NB4 (cell line): ENCODE measurements around the gene MTMR2.

ENCODE experiments used
- DNase-seq: peaks from one replicate; pipeline ENCODE4 v3.0.0; 2010; ENCODE audit warnings: low read depth
- H3K4me3 ChIP-seq: one replicate; pipeline ENCODE4 v1.5.1; 2011; ENCODE audit warnings: mild to moderate bottlenecking, low read depth, low read length, moderate library complexity
- MAX ChIP-seq: IDR thresholded peaks from 2 replicates; pipeline ENCODE4 v1.6.1; 2011; ENCODE audit warnings: low read depth, low read length
- MYC ChIP-seq: IDR thresholded peaks from 2 replicates; pipeline ENCODE4 v1.6.1; 2011; ENCODE audit warnings: low read depth, low read length
- POLR2A ChIP-seq: IDR thresholded peaks from 2 replicates; pipeline ENCODE4 v1.6.1; 2011; ENCODE audit warnings: mild to moderate bottlenecking; ENCODE audit not compliant: insufficient read length; ENCODE audit errors: extremely low read depth
- TF ChIP-seq, protein P1 (sequence below): IDR thresholded peaks from one replicate; pipeline ENCODE4 v1.5.1; 2012; ENCODE audit warnings: low read depth, low read length

MTMR2 gene

GRCh38 chr11:95904009-95904650, 19.8 kb downstream of the MTMR2 start:
- H3K4me3 ChIP-seq, result no peak overlapping the region
- no peak for DNase-seq
- no peak for TF ChIP-seq MYC
- no peak for TF ChIP-seq MAX
- TF ChIP-seq, protein P1, sequence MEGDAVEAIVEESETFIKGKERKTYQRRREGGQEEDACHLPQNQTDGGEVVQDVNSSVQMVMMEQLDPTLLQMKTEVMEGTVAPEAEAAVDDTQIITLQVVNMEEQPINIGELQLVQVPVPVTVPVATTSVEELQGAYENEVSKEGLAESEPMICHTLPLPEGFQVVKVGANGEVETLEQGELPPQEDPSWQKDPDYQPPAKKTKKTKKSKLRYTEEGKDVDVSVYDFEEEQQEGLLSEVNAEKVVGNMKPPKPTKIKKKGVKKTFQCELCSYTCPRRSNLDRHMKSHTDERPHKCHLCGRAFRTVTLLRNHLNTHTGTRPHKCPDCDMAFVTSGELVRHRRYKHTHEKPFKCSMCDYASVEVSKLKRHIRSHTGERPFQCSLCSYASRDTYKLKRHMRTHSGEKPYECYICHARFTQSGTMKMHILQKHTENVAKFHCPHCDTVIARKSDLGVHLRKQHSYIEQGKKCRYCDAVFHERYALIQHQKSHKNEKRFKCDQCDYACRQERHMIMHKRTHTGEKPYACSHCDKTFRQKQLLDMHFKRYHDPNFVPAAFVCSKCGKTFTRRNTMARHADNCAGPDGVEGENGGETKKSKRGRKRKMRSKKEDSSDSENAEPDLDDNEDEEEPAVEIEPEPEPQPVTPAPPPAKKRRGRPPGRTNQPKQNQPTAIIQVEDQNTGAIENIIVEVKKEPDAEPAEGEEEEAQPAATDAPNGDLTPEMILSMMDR, result no peak

DNA sequence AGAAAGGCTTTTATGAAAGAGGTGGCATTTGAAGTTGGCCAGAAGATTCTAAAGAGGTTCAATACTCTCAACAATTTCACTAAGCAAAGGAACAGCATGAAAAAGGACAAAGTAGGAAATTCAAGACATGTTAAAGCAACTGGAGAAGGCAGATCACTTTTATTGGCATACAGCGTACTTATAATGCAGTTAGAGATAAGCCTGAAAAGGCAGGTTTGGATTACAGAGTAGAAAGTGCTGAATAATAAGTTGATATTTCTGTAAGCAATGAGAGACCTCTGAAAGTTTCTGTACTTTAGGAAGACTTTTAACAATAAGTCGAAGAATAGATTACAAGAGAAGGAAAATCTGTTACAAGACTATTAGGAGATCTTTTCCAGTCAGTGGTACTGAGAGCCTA, 25.1 kb downstream of the MTMR2 start:
- no peak for DNase-seq
- no peak for TF ChIP-seq MYC
- H3K4me3 ChIP-seq, result no peak overlapping the region

DNA sequence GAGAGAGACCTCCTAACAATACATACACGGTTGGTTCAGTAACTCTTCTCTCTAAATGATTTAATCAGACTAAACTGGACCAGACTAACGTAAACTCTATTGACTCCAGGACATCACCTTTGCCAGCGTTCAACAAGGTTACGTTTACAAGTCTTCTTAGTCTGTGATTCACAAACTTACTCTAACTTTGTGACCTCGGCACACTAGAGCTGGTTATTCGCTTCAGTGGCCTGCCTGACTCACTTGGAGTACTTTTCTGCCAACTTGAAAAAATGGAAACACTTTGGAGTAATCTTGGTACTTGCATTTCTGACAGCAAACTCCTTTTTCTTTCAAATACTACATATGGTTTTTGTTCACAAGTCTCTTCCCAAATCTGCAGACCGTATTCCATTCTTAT, 26.2 kb downstream of the MTMR2 start:
- TF ChIP-seq MAX (no peak), MYC (no peak), POLR2A (no peak)
- TF ChIP-seq, protein P1, result no peak
- no peak overlapping the region for H3K4me3 ChIP-seq
- DNase-seq, result no peak

DNA sequence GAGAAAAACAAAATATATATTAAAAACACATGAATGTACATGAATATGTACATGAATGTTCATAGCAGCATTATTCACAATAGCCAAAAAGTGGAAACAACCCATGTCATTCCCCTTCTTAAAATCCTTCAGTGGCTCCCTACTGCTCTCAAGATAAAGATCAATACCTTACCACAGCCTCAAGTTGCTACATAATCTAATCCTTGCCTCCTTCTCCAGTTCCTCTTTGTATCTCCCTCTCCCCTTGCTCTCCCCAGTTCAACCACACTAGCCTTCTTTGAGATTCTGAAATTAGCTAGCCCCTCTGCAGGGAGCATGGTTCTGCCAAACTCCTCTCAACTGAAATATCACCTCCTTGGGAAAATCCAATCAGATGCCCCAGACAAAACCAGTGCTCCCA, 28.1 kb downstream of the MTMR2 start:
- no peak overlapping the region for H3K4me3 ChIP-seq
- TF ChIP-seq MYC (no peak), POLR2A (no peak), MAX (no peak)
- TF ChIP-seq, protein P1, result no peak
- DNase-seq, result peak; percentile 86

- TF ChIP-seq MYC, result no peak
- TF ChIP-seq, protein P1, result no peak
- TF ChIP-seq MAX, result no peak
- TF ChIP-seq POLR2A, result no peak
These were observed 30.9 kb downstream of the MTMR2 start for GRCh38 chr11:95892892-95893570.

DNA sequence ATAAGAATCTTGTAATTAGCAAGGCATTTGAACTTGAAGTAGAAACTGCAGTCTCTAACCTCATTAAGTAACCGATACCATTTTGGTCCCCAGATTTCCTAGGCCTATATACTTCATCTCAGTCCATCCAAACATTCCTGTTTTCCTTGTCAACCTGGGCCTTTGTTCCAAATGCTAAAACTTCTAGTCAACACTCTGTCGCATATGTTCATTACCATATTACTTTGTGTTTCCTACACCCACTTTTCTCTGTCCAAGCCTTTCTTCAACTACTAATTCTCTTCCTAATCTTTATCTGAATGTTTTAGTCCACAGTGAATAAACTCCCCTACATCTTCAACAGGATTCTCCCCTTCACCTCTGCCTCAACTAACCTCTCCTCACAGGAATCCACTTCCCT, 31.4 kb downstream of the MTMR2 start:
- DNase-seq, result no peak
- H3K4me3 ChIP-seq, result no peak overlapping the region
- TF ChIP-seq, protein P1, result no peak
- TF ChIP-seq MAX (no peak), MYC (no peak), POLR2A (no peak)

More at GRCh38 chr11:95892892-95893570, 30.9 kb downstream of the MTMR2 start:
- no peak overlapping the region for H3K4me3 ChIP-seq
- no peak for DNase-seq
